ENCODE measurements around the gene HMGCR.

GRCh38 chr5:75340714-75341478 is 3.9 kb downstream of the HMGCR start:
- TF ChIP-seq POLR2A (IDR thresholded peaks at IDR 0.05), result no peak
- no peak for TF ChIP-seq CTCF (IDR thresholded peaks at IDR 0.05)
